GM19467 (cell line): ENCODE measurements around the gene COL12A1.

Source experiments
- ATAC-seq: cut with Tn5 transposase; IDR thresholded peaks from one replicate; pipeline ENCODE4 v1.9.1; 2021; ENCODE audit warnings: mild to moderate bottlenecking, moderate library complexity; ENCODE audit not compliant: unreplicated experiment

COL12A1 gene

GRCh38 chr6:75145976-75146375 lies 59.9 kb downstream of the COL12A1 start:
- ATAC-seq = no peak

DNA sequence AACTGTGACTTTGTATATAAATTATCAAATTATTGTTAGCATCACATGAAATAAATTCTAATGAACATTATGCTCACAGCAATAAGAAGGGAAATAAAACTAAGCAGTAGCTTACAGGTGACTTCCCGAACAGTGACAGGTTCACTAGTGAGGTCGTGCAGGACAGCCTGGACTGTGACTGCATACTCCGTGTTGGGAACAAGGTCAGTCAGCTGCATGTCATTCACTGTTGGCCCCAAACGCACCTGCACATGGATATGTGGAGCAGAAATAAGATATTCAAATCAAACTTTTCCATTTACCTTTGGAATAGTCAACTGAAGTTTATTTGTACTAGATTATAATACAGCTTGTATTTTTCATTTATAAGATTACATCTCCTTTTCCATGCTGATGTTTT lies 60.6 kb downstream of the COL12A1 start:
- no peak for ATAC-seq

- no peak for ATAC-seq
Observed at GRCh38 chr6:75144386-75144785, 61.5 kb downstream of the COL12A1 start.

- no peak for ATAC-seq
Observed at GRCh38 chr6:75143191-75143590, 62.7 kb downstream of the COL12A1 start.

GRCh38 chr6:75142721-75143120 lies 63.1 kb downstream of the COL12A1 start:
- no peak for ATAC-seq

- ATAC-seq = no peak
Observed at GRCh38 chr6:75135876-75136275, 70.0 kb downstream of the COL12A1 start.

GRCh38 chr6:75135450-75135849 lies 70.4 kb downstream of the COL12A1 start:
- ATAC-seq = no peak

GRCh38 chr6:75130784-75131183 lies 75.1 kb downstream of the COL12A1 start:
- no peak for ATAC-seq

DNA sequence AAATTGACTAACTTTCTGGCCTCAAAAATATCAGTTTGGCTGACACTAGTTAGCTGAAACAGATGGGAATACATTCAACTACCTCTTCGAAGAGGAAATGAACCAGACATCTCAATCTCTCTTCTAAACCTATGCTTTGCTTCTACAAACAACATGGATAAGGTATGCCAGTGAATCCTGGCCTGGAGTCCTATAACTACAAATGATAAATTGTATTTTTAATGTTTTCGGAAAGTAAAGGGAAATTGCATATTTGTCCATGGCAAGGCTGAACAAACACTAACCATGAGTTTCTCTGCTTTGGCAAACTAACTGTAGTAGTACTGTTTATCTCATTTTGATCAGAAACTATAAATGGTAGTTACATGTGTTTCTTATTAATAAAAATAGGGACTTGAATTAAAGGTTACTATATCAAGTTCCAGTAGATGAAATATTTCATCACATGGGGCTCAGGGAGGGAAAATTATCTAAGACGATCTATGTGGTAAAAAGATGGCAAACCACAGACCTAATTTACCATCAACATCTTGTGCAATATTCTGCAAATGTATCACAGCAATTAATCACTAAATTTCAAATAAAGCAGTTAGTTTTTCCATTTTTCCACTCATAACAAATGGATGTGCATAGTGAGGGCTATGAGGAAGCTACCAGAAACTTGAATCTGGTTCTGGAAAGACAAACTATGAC lies 76.8 kb downstream of the COL12A1 start:
- no peak for ATAC-seq

GRCh38 chr6:75126518-75126917 lies 79.3 kb downstream of the COL12A1 start:
- no peak for ATAC-seq

- no peak for ATAC-seq
Observed at GRCh38 chr6:75124983-75125382, 80.9 kb downstream of the COL12A1 start.

DNA sequence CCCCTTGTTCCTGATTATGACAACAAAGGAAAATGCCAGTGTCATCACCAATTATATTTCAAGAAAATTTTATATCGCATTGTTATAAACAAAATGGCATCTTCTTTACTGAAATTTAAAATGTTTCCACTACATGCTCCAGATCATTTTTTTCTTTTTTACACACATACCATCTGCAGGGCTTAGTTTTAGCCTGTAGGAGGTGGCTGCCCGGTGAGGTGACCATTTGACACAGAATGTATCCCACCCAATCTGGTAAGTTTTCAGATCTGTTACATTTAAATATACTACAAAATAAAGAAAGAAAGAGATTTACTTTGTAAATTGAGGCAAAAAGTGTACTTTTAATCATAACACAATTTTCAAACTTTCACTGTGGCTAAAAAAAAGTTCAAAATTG lies 81.8 kb downstream of the COL12A1 start:
- ATAC-seq = no peak

- ATAC-seq = no peak
Observed at GRCh38 chr6:75118925-75119515, 86.8 kb downstream of the COL12A1 start.

GRCh38 chr6:75117701-75118100 lies 88.2 kb downstream of the COL12A1 start:
- no peak for ATAC-seq

GRCh38 chr6:75116946-75117345 lies 88.9 kb downstream of the COL12A1 start:
- ATAC-seq = no peak

DNA sequence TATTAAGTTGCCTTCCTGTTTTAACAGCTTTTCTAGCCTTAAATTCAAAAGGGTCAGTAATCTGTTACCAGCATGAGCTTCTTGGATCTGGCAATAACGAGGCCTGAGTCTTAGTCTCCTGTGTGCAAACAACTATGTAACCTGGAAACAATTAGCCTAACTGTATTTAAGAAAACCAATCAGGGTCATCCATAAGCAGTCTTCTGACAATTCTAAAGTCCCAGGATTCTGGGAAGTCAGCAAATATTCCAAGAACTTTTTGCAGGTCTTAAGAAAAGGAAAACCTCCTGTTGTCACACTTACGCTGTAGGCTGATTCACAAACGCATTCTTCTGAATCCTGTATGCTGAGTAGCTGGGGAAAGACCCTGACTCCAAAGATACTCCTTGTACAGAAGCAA lies 90.4 kb downstream of the COL12A1 start:
- no peak for ATAC-seq

GRCh38 chr6:75114806-75115205 lies 91.0 kb downstream of the COL12A1 start:
- ATAC-seq = no peak

- no peak for ATAC-seq
Observed at GRCh38 chr6:75114195-75114594, 91.7 kb downstream of the COL12A1 start.

DNA sequence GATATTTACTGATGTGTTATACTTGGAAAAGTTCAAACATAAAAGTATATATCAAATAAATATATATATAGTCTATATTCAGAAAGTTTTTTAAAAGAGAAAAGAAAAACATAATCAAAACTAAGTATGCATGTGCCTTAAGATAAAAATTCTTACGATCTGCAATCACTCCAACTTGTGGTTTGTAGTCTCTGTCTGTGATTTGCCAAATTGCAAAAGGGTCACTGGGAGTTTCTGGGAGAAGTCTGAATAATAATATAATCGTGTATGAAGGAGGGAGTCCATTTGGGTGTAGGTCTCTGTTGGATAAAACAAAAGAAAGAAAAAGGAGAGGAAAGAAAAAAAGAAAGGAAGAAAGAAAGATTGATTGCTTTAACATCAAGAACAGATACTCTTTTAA lies 92.4 kb downstream of the COL12A1 start:
- no peak for ATAC-seq

GRCh38 chr6:75109765-75110164 lies 96.1 kb downstream of the COL12A1 start:
- ATAC-seq = no peak

GRCh38 chr6:75109022-75109421 lies 96.8 kb downstream of the COL12A1 start:
- ATAC-seq = no peak

- no peak for ATAC-seq
Observed at GRCh38 chr6:75108333-75108974, 97.4 kb downstream of the COL12A1 start.
